GM03348 (cell line): ENCODE data around the gene C1orf115.
"Not testable (repeated sequence)": the region's sequence is repeated elsewhere in the genome, so short reads cannot be mapped to it uniquely, and the experiment has no call there.

ENCODE experiments used
- DNase-seq: peaks from one replicate; pipeline ENCODE4 v3.0.0; 2012; ENCODE audit warnings: low spot score

Gene C1orf115

DNA sequence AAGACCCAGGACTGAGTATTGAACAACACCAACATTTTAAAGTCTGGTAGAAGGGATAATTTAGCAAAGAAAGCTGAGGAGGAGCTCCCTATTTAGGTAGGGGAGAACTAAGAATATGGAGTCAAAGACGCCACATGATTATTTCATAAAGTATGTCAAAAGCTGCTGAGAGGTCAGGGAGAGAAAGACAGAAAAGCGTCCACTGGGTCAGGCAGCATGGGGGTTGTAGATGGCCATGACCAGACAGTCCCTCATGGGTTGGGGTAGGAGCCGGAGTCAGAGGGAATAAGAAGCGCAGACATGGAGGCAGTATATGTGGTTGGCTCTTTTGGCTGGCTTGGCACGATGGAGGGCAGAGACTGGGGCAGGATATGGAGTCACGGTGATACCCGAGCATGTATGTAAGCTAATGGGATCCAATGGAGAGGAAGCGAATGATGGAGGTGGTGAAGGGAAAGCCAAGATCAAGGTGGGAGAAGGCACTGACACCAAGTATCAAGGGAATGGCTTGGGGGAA lies 4.8 kb downstream of the C1orf115 start:
- no peak for DNase-seq

DNA sequence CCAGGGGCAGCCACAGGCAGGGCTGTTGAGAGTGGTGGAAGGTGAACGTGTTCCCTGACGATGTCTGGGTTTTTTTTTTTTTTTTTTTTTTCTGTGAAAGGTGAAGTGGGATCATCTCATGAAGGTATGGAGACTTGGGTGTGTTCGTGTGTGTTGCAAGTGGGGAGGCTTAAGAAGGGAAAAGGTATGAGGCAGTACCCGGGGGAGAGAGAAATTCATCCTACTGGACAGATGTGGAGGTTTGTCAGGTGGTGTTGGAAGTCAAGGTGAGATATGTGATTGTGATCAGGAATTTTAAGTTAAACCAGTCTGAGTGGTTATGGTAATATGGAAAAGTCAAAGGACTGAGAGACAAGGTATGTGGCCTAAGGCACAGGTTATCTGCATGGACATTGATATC lies 5.3 kb downstream of the C1orf115 start:
- DNase-seq: no peak

DNA sequence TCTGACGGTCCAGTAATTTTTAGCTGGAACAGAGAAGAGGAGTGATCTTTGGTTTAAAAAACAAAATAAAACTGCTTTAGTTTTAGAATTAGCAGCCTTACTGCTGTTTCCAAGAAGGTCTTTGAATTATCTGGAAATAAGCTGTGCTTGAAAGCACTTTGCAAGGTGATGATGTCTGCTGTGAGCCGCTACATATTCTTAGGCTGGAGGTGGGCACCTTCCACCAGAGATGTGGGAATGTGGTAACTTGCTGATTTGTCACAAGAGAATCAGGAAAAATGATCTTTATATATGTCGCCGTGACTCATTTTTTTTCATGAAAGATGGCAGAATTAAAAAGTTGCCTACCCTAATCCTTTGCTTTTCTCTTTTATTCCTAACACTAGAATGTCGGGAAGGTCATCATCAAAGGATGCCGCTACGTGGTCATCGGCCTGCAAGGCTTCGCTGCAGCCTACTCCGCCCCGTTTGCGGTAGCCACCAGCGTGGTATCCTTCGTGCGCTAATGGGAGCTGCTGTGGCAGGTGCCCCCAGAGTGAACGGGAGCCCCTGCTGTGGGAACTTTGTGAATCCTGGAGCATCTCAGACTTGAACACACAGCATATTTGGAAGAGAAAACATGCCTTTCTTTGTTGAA lies 6.2 kb downstream of the C1orf115 start:
- no peak for DNase-seq

DNA sequence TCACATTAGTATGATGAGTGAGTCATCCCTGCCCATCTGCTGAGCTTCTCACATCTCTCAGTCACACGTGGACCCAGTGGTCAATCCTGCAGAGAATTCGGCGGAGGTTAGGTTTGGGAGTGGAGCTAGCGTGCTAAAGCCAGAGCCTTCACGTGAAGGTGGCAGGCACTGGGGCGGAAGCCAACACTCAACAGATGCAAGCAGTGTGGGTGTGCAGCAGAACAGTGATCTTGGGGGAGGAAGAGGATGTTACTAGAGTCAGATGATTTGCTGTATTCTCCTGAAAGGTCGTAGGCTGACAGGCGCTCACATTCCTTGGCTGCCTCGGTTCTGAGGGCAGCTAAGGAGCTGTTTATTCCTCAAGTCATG lies 6.7 kb downstream of the C1orf115 start:
- peak; percentile 27 for DNase-seq

DNA sequence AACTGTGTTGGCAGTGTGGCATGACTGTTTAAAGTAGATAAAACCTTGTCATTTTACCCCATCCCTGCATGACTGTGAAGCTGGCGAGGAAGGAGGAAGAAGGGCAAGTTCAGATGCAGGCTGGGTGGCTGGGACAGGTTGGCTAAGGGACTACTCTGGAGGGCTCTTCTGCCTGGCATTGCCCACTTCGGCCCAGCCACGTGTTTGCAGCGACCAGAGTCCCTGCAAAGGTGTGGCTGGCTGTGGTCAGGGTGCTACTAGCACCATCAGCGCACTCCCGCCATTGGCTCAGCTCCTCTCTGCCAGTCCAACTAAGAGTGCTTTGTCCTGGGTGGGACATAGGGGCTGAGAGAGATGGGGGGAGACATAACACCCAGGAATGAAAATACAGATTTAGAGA lies 7.2 kb downstream of the C1orf115 start:
- DNase-seq: no peak

DNA sequence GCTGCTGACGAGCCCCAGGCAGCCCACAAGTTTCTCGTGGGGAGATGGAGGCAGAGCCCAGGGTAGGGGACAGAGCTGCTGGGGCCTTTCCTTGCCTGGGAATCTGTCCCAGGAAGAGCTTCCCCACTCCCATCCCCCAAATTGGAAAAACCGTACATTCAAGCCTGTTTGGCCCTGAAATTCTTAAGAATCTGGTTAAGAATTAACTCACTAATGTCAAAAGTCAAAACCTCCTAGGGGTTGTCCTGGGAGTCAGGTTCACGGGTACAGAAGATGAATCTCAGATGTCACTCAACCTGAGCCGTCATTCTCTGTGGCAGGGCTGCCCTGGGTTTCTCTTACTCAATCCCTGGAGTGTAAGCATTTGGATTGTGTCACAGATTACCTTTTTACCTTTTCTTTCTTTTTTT lies 8.4 kb downstream of the C1orf115 start:
- DNase-seq: no peak

DNA sequence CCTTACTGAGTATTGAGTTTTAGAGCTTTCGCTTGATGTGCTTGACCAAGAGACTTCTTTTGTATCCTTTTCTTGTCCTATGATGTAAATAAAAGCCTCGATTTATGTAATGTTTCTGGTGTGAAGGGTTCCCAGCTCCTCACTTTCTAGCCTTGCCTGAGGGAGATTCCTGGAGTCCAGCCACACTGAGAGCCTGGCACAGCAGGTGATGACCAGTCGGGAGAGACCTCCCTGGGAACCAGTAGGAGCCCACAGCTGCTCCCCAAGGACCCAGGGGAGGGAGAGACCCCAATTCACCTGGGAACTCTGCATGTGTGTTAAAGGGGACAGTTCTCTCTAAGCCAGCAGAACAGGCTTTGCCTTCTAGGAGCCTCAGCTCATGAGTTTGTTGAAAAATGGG lies 8.9 kb downstream of the C1orf115 start:
- DNase-seq: no peak

DNA sequence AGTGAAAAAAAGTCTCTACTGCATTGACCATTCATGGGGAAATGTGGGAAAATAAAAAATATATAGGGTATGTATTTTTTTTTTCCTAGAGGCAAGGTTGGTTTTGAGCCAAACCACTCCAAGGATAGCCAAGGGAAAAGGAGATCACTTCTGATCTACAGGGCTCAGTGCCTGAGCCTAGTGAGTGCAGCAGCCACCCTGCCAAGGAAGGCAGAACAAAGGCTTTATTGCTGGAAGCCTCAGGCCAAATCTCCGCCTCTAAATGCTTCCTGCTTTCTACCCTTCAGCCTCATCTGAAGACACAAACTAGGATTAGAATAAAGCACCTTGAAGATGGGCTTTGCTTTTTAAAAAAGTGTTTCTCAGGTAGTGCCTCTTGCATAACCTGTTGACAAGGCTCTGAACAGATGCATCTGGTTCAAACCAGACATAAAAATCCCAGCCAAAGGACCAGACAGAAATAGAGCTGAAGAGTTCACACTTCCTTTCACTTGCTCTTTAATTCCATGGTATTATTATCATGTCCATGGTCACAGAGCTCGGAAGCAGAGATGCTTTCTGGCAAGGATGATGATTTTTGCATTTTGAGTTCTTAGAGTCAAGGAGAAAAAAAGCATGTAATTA lies 10.5 kb downstream of the C1orf115 start:
- DNase-seq: no peak

DNA sequence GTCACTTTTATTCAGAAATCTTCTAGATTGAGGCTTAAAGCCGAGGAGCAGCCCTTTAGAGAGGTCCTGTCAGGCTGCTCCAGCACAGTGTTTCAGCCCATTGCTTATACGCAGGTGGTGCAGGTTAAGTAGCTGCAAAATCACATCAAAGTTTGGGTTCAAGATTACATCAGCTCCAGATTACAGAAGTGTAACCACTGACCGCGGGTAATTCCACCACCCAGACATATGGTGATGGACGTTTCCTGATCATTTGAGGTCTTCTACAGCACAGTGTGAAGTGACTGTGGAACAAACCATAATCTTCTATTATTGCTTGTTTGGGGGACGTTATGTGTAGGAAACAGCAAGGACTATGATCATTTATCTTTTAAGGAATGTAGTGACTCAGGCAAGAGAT lies 11.8 kb downstream of the C1orf115 start:
- no peak for DNase-seq

DNA sequence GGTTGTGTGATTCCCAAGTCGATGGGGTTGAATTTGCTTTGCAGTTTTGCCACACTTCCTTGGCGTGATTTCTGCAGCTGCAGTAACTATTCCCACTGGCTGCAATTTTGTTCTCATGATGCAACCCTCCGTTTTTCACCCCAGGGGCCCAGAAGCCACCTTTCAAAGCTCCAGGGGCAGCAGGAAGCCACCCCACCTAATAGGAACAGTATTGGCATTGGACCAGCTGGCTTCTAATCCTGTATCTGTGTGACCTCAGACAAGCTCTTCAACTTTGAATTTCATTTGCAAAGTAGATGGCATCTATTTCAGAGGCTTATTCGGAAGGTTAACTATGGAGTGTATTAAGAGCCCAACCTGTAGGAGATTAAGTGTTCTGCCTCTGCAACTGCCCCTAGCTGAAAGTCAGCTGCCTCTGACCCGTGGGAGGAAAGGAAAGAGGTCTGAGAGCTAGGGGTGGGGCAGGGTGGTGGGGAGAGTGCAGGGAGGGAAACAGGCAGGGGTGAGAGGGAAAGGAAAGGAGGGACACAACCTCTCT lies 12.6 kb downstream of the C1orf115 start:
- DNase-seq: no peak

DNA sequence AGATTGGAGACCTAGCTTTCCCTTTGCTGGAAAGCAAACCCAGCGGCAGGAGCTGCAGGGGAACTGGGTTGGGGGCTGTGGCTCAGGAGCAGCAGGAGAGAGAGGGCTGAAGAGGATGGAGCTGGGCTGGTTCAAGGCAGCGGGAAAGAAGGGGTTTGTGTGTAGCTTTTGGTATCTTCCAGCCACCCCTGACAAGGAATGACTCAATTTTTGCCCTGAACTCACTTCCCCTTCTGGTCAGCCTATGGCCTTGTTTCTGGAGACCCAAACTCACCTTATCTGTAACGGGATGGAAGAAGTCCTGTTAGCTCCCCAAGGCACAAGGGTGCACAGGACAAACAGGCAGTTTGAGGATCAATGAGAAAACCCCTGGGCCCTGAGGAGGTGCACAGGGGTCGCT lies 13.1 kb downstream of the C1orf115 start:
- DNase-seq: no peak

DNA sequence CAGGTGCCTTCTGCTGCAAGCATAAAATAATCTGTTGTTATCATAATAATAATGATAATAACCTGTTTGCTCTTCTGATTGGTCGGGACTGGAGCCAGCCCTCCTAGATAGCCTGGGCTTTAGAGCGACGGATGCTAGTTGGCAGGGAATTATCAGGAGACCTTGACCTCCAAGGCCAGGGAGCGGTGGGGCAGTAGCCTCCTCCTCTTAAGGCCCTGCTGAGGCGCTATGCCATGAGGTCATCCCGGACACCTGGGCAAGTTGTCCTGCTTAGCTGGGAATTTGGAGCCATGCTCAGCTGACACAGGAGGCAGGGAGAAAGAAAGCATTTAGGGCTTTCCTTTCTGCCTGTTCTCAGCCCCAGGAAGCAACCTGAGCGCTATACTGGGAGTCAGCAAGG lies 15.6 kb downstream of the C1orf115 start:
- no peak for DNase-seq

DNA sequence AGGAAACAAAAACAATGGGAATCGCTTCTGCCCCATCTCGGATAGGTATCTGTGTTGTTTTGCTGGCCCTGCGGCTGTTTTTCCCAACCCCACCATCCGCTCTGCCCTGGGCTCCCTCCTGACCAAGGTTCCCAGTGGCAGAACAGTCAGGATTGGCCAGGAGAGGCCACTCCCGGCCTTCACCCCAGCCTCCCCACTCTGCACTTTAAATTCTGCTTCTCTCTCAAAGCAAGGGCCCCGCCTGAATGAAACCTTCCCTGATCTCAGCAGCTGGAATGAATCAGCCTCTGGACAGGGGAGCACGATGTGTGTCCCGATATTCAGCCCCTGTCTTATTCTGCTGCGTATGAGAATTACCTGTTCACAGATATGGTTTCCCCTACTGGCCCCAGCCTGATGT lies 16.3 kb downstream of the C1orf115 start:
- DNase-seq: no peak

DNA sequence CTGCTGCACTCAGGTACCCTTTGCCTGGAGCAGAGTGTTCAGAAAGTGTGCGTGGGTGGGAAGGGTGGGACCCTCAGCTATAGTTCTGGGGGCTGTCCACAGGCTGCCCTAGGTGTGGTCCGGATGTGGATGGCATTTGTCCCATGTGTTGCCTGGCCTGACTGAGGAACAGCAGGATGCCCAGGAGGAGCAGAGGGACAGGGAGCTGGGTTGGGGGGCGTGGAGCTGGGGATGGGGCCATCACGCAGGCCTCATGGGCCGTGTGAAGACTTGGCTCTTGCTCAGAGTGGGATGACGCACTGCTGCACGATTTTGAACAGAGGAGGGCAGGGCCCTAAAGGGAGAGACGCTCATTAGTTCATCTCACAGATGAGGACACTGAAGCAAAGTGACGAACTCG lies 17.0 kb downstream of the C1orf115 start:
- no peak for DNase-seq

DNA sequence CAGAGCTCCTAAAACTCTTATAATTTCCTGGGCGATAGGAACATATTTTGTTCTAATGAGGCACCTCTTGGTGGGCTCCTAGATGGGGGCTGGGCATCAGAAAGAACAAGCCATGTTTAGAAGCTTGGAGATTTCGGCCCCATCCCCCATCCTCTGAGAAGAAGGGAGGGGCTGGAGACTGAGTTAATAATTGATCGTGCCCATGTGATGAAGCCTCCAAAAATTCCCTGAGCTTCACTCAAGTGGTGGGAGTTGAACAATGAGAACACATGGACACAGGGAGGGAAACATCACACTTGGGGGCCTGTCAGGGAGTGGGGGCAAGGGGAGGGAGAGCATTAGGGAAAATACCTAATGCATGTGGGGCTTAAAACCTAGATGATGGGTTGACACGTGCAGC lies 18.1 kb downstream of the C1orf115 start:
- DNase-seq: no peak

DNA sequence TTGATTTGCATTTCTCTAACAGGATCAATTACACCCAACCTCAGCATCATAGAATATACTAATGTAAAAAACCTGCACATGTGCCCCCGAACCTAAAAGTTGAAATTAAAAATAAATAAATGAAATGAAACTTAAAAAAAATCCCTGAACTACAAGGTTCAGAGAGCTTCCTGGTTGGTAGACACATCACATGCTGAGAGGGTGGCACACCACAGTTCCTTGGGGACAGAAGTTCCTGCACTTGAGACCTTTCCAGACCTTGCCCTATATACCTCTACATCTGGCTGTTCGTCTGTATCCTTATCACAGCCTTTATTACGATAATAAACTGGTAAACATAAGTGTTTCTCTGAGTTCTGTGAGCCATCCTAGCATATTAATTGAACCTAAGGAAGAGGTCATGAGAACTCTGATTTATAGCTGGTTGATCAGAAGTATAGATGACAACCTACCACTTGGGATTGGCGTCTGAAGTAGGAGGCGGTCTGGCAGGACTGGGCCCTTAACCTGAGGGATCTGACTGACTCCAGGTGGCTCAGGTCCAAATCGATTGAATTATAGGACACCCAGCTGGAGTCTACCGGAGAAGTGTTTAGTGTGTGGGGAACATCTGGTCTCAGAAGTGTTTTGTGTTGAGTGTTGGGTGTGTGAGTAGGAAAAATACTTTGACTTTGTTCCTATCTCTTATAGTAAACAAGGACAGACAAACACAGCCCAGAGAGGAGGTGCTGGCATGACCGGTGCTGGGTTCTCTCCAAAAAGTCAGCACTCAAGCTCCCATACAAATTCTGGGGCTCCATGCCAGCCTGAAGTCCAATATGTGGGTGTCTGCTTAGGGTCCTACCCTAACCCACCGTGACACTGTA lies 19.0 kb downstream of the C1orf115 start:
- no peak for DNase-seq

DNA sequence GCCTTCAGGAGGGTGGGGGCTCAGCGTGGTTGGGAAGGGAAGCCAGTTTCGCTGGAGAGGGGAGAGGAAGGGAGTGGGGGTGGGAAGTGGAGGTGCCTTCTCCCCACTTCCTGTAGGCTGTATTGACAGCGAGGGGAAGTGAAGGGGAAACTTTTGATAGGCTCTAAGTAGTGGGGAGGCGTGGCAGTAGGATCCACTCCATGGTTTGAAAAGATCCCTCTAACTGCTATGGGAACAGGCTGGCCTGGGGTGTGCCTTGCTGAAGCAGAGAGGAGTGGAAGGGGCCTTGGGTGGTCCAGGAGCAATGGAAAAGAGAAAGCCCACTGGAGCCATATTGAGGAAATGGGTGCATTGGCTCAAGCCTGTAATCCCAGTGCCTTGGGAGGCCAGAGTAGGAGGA lies 20.2 kb downstream of the C1orf115 start:
- no peak for DNase-seq

DNA sequence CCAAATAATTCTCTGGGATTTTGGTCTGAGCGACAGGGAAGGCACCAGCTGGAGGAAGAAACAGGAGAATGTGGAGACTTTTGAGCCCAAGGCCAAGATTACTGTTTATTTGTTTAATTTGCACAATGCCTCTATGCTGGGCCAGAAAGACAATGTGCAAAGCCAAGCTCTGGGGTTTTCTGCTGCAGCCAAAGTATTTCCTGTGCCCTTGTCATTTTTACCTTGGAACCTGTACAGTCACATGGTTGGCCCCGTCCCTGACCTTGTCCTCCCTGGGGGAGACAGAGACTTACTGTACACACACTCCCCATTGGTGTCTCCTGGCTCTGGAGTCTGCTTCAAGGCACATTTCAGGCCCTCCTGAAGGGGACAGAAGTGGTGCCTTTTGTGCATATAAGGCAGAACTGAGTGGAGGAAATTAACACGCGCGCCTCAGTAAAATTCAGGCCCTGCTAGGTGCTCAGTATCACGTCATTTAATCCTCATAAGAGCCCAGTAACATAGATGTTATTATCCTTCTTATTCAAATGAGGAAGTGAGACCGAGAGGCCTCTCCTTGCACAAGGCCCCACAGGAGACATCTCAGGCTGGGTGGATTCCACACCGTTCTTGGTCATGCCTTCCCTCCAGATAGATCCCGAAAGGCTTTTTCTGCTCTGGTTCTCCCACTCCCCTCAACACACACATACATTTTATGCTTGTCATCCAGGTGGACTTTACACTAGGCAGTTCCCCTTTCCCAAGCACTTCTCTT lies 21.1 kb downstream of the C1orf115 start:
- DNase-seq: no peak

DNA sequence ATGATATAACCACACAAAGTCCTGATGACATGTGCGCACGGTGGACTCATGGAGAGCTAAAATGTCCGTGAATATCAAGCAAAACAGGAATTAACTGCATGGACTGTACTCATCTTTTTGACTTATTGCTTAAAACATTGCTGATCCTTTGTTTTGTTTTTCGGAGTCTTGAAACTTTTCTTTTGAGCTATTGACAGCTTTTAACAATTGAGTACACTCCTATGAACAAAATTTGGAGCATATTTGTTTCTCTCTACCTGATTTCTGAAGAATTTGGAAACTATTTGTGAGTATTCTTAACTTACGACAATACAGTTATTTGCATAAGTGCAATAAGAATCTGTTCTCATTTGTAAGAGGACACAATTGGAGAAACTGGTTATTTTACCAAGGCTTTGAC lies 25.8 kb downstream of the C1orf115 start:
- DNase-seq: not testable (repeated sequence)

DNA sequence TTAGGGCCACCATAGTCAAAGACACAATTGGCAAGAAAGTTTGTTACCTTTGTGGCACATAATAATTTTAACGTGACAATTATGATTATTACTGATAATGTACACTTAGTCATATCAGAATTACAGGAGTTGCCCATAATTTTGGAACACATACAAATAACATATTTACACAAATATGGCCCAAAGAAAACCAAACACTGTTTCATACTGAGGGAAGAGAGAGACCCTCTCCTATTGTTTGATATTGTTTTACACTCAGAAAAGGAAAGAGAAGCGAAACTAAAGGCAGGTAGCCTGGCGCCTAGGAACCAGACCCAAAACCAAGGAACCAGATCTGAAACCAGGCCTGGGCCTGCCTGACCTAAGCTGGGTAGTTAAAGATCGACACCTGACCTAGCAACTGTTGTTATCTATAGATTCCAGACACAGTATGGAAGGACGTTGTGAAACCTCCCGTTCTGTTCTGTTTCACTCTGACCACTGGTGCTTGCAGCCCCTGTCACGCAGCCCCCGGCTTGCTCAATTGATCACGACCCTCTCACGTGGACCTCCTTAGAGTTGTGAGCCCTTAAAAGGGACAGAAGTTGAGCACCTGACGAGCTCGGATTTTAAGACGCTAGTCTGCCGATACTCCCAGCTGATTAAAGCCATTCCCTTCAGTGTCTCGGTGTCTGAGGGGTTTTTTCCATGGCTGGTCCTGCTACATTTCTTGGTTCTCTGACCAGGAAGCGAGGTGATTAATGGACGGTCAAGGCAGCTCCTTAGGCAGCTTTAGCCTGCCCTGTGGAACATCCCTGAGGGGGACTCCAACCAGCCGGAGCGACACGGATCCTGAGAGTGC lies 27.9 kb downstream of the C1orf115 start:
- no peak for DNase-seq

DNA sequence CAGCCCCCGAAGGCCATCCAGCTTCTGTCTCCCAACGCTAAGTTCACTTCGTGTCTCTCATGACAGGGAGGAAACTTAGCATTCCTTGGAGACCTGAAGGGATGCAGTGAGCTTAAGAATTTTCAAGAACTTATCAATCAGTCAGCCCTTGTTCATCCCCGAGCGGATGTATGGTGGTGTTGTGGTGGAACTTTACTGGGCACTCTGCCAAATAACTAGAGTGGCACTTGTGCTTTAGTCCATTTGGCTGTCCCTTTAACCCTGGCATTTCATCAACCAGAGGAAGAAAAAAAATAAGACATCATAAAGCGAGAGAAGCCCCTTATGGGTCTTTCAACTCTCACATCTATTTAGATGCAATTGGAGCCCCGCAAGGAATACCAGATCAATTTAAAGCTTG lies 31.1 kb downstream of the C1orf115 start:
- DNase-seq: not testable (repeated sequence)
